Ectodermal cell (in vitro differentiated cells): ENCODE measurements around the gene PIK3R1.

ENCODE experiments used
- H3K27ac ChIP-seq: 2 replicates; pipeline ENCODE4 v1.7.0; 2013; ENCODE audit warnings: mild to moderate bottlenecking, low read depth, low read length; ENCODE audit not compliant: insufficient read depth, poor library complexity, severe bottlenecking
- H3K27me3 ChIP-seq: 2 replicates; pipeline ENCODE4 v1.7.0; 2013; ENCODE audit warnings: mild to moderate bottlenecking, low read length; ENCODE audit not compliant: insufficient read depth, control insufficient read depth, poor library complexity, severe bottlenecking
- H3K36me3 ChIP-seq: one replicate; pipeline ENCODE4 v1.7.0; 2013; ENCODE audit warnings: low read length; ENCODE audit not compliant: control insufficient read depth, insufficient read depth
- H3K4me1 ChIP-seq: one replicate; pipeline ENCODE4 v1.7.0; 2013; ENCODE audit warnings: low read length; ENCODE audit not compliant: control insufficient read depth, insufficient read depth
- H3K4me3 ChIP-seq: 2 replicates; pipeline ENCODE4 v1.7.0; 2013; ENCODE audit warnings: low read depth, low read length, control low read depth; ENCODE audit not compliant: insufficient read depth
- H3K9me3 ChIP-seq: 2 replicates; pipeline ENCODE4 v1.7.0; 2013; ENCODE audit warnings: mild to moderate bottlenecking, low read length, moderate library complexity; ENCODE audit not compliant: control insufficient read depth
- WGBS, 2 experiments: methylation state at CpG; one replicate each; pipeline ENCODE4 v1.1.7; 2013; ENCODE audit warnings: missing lambda C conversion rate in 2 of 2; 5-methylcytosine and 5-hydroxymethylcytosine counted together

PIK3R1 gene

DNA sequence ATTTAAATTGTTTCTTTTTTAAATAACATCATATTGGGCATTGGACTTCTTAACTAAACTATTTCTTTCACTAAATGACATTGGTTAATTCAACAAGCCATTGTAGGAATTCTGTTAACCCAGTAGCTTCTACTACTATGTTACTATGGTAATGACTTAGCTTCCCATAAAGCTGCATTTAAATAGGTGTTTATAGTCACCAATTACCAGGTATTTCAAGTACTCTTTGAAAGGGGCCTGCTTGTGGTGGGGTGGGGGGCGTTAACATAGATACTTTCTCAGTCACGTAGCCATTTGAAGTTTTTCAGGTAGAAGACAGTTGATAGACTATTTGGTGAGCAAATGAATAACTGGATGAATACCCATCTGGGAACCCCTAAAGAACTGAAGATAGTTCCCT lies 34.0 kb downstream of the PIK3R1 start:
- Histone ChIP-seq H3K36me3 (no peaks in the 10 kb centered on the region), H3K4me3 (no peak overlapping the region), H3K27ac (no peak overlapping the region), H3K27me3 (no peaks in the 10 kb centered on the region), H3K4me1 (peaks cover 10% of the 10 kb centered on the region), H3K9me3 (no peaks in the 10 kb centered on the region)
- WGBS, 2 experiments, result 74 to 87% methylated on average over 2 of the region's 2 CpGs

DNA sequence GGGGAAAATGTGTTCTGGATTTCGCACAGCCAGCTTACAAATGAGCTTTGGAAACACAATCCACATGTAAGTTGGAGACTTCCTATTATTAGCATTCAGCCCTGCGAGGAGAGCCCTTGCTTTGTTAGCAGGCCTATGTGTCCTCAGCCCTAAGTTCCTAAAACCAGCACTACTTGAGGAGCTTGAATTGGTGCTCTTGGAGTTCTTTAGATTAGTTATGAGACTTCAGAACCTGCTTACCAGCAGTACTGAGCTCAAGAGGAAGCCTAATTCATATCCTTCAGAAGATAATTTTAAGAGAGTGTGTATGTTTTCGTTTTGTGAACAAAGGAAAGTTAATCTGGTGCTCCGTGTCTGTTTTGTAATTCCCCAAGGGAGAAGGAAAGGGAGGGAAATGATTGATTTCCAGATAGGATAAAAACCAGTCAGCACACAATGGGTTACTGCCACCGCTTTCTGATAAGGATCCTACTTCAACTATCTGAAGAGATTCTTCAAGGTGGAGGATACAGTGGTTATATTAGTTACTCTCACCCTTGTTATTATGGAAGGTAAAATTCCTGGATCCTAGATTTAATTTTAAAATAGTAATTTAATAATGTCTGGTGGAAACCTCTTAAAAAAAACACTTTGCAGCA lies 35.2 kb downstream of the PIK3R1 start:
- 76 to 81% methylated on average over 5 of the region's 5 CpGs for WGBS, 2 experiments
- H3K27me3 ChIP-seq, result no peaks in the 10 kb centered on the region
- no peak overlapping the region for H3K4me3 ChIP-seq
- H3K27ac ChIP-seq, result no peak overlapping the region
- H3K9me3 ChIP-seq, result no peaks in the 10 kb centered on the region
- H3K36me3 ChIP-seq, result no peaks in the 10 kb centered on the region
- peaks cover 10% of the 10 kb centered on the region for H3K4me1 ChIP-seq

GRCh38 chr5:68251386-68251785 lies 35.8 kb downstream of the PIK3R1 start:
- no peak overlapping the region for H3K27ac ChIP-seq
- H3K9me3 ChIP-seq, result no peaks in the 10 kb centered on the region
- H3K27me3 ChIP-seq, result no peaks in the 10 kb centered on the region
- H3K4me1 ChIP-seq, result peaks cover 10% of the 10 kb centered on the region
- no peaks in the 10 kb centered on the region for H3K36me3 ChIP-seq
- WGBS, 2 experiments, result 54 to 55% methylated on average over 4 of the region's 4 CpGs
- H3K4me3 ChIP-seq, result no peak overlapping the region

DNA sequence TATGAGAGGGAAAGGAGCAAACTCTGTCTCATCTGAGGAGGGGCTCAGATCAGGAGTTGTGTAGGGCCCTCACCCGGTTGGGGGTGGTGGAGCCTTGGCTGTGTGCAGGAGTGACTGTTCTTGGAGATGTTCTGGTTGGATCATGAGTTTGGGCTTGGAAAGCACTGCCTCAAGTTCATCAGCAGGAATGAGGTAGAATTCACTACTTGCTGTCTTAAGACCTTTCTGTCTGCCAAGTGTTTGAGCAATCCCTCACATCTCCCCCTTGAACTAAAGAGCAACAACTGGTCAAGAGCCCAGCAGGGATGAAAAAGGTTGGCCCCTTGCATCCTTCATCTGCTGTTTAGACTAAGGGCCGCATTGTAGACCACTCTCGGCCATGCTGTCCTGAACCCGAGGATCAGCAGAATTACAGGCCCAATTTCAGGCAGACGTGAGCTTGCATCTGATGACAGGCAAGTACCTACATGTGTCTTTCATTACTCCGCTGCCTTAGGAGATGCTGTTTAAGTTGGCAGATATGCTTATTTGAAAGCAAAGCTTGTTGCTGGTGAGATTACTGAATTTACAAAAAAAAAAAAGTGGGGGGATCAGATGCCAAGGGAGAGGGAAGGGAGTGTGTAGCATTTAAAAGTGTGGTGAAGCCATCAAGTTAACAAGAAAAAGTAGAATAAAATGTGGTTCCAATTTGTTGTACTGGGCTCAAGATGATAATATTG lies 36.4 kb downstream of the PIK3R1 start:
- no peaks in the 10 kb centered on the region for H3K9me3 ChIP-seq
- H3K4me3 ChIP-seq, result no peak overlapping the region
- no peaks in the 10 kb centered on the region for H3K27me3 ChIP-seq
- no peaks in the 10 kb centered on the region for H3K36me3 ChIP-seq
- H3K4me1 ChIP-seq, result peaks cover 12% of the 10 kb centered on the region
- WGBS, 2 experiments, result 81 to 87% methylated on average over 6 of the region's 6 CpGs
- no peak overlapping the region for H3K27ac ChIP-seq

GRCh38 chr5:68252673-68253623 lies 37.4 kb downstream of the PIK3R1 start:
- H3K4me1 ChIP-seq, result peaks cover 16% of the 10 kb centered on the region
- H3K27ac ChIP-seq, result no peak overlapping the region
- H3K9me3 ChIP-seq, result no peaks in the 10 kb centered on the region
- H3K27me3 ChIP-seq, result no peaks in the 10 kb centered on the region
- no peaks in the 10 kb centered on the region for H3K36me3 ChIP-seq
- WGBS, 2 experiments, result 45 to 66% methylated on average over 4 to 6 of the region's 6 CpGs
- H3K4me3 ChIP-seq, result no peak overlapping the region

GRCh38 chr5:68253624-68254585 lies 38.3 kb downstream of the PIK3R1 start:
- Histone ChIP-seq H3K4me1 (peaks cover 16% of the 10 kb centered on the region), H3K27ac (no peak overlapping the region), H3K4me3 (no peak overlapping the region), H3K9me3 (no peaks in the 10 kb centered on the region), H3K36me3 (no peaks in the 10 kb centered on the region), H3K27me3 (no peaks in the 10 kb centered on the region)
- 94 to 95% methylated on average over 2 to 6 of the region's 6 CpGs for WGBS, 2 experiments

DNA sequence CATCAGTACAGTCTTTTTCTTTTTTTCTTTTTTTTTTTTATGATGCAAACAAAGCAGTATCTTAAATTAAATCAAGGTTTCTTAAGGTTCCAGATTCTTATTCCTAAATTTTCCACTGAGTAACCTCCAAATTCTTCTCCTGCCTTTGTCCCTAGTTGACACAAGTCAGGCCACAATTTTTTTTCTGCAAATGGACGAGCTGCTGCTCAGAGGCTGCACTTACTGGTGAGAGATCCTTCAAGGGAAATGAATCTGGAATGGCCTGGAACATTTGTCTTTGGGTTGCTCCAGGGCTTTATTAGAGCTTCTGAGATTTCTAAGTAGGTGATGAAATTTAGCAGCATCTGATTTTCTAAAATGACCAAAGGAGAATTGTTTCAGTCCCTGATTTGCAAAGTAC lies 39.3 kb downstream of the PIK3R1 start:
- WGBS, 2 experiments, result 85 to 88% methylated on average over 1 of the region's 1 CpG
- Histone ChIP-seq H3K4me3 (no peak overlapping the region), H3K4me1 (peaks cover 16% of the 10 kb centered on the region), H3K27me3 (no peaks in the 10 kb centered on the region), H3K27ac (no peak overlapping the region), H3K9me3 (no peaks in the 10 kb centered on the region), H3K36me3 (no peaks in the 10 kb centered on the region)

GRCh38 chr5:68255305-68256120 lies 40.0 kb downstream of the PIK3R1 start:
- Histone ChIP-seq H3K27me3 (no peaks in the 10 kb centered on the region), H3K27ac (no peak overlapping the region), H3K4me1 (peaks cover 16% of the 10 kb centered on the region), H3K36me3 (no peaks in the 10 kb centered on the region), H3K9me3 (no peaks in the 10 kb centered on the region), H3K4me3 (no peak overlapping the region)
- 94 to 95% methylated on average over 3 to 6 of the region's 6 CpGs for WGBS, 2 experiments

GRCh38 chr5:68257210-68257609 lies 41.7 kb downstream of the PIK3R1 start:
- Histone ChIP-seq H3K27ac (no peak overlapping the region), H3K4me3 (no peak overlapping the region), H3K9me3 (no peaks in the 10 kb centered on the region), H3K27me3 (no peaks in the 10 kb centered on the region), H3K36me3 (no peaks in the 10 kb centered on the region), H3K4me1 (peaks cover 7% of the 10 kb centered on the region)
- WGBS, 2 experiments, result 90 to 96% methylated on average over 3 of the region's 3 CpGs
